GM19240 (cell line): ENCODE data around the gene CSF1R.

ENCODE experiments used
- DNase-seq: peaks from one replicate; pipeline ENCODE4 v3.0.0; 2011; ENCODE audit warnings: low spot score; ENCODE audit not compliant: insufficient read length

CSF1R gene

GRCh38 chr5:150024346-150024984 lies 61.9 kb downstream of the CSF1R start:
- no peak for DNase-seq

GRCh38 chr5:150023136-150023535 lies 63.2 kb downstream of the CSF1R start:
- no peak for DNase-seq

- no peak for DNase-seq
Observed at GRCh38 chr5:150022681-150023080, 63.7 kb downstream of the CSF1R start.

GRCh38 chr5:150022158-150022531 lies 64.2 kb downstream of the CSF1R start:
- DNase-seq: no peak

GRCh38 chr5:150021491-150022157 lies 64.7 kb downstream of the CSF1R start:
- no peak for DNase-seq

- no peak for DNase-seq
Observed at GRCh38 chr5:150020249-150020648, 66.1 kb downstream of the CSF1R start.

- no peak for DNase-seq
Observed at GRCh38 chr5:150017226-150018005, 68.9 kb downstream of the CSF1R start.

DNA sequence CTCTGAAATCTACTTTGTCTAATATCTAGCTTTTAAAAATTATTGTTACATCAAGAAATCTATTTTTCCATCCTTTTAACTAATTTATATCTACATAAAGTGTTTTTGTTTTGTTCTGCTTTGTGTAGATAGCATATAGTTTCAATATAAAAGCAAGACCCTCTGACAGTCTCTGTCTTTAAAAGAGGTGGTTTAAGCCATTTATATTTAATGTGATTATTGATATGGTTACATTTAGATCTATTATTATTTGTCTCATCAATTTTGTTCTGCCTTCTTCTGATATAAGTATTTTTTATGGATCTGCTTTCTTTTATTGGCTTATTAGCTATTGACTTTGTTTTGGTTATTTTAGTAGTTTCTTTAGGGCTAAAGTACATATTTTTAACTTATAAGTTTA lies 69.8 kb downstream of the CSF1R start:
- DNase-seq: no peak

DNA sequence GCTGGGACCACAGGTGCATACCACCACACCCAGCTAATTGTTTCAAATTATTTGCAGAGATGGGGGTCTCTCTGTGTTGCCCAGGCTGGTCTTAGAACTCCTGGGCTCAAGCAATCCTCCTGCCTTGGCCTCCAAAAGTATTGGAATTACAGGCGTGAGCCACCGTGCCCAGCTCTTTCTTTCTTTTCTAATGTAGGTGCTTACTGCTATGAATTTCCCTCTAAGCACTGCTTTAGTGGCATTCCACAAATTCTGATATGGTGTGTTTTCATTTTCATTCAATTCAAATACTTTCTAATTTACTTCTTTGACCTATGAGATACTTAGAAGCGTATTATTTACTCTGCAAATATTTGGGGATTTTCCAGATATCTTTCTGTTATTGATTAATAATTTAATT lies 70.9 kb downstream of the CSF1R start:
- DNase-seq: no peak

- no peak for DNase-seq
Observed at GRCh38 chr5:150014456-150014855, 71.9 kb downstream of the CSF1R start.

DNA sequence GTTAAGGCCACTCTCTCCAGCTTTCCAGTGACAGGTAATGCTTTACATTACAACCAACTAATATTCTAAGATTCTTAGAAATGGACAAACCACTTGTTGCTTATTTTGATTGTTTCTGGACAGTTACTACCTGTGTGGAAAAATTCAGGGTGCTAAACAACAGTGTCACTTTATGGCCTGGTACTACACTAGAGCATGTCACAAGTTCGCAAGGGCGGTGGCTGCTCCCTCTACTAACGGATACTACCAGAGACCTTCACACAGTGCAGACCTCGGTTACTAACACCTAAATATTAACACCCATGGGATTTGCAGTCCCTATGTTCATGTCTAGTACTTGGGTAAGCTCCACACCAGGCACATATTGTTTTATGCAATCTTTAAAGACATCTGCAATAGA lies 72.4 kb downstream of the CSF1R start:
- DNase-seq: no peak

- no peak for DNase-seq
Observed at GRCh38 chr5:150009671-150010387, 76.5 kb downstream of the CSF1R start.

- no peak for DNase-seq
Observed at GRCh38 chr5:150007050-150007449, 79.3 kb downstream of the CSF1R start.

DNA sequence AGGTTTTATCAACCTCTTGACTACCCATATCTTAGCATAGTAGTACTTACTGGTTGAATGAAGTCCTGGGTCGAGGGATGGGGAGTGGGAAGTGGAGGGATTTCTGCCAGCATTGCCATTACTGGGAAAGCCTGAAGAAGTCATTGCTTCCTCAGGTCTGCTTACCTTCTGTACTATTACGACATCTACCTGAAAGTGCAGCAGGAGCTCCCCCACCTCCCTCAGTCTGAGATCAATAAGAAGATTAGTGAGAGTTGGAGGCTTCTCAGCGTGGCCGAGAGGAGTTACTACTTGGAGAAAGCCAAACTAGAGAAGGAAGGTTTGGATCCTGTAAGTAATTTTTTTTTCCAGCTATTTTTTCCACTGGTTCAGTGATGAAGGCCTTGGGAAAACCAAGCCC lies 80.0 kb downstream of the CSF1R start:
- DNase-seq: no peak
